Aorta (tissue), 5 donors: Measurements from ENCODE around the gene TP53INP2. TPM values are rescaled to one million over a fixed set of nuclear protein-coding genes. Genes with fewer than 3 reads are reported as not detected.
A peak's percentile ranks its signal among the peaks of the same experiment; 100 is the strongest.

Experiments used
- ATAC-seq: fragments of 200-7000 bp; cut with Tn5 transposase; one replicate; pipeline ENCODE4 v1.9.1; 2022; ENCODE audit warnings: moderate library complexity; ENCODE audit not compliant: low FRiP score
- DNase-seq, 2 donors: peaks; one replicate each; pipeline ENCODE4 v3.0.0-alpha.2; 2020
- H3K27ac ChIP-seq, 2 donors: one replicate each; pipeline ENCODE4 v1.5.1; 2013; ENCODE audit warnings: low read length in 2 of 2, mild to moderate bottlenecking in 2 of 2, moderate library complexity in 2 of 2, control low read depth in 1 of 2, inconsistent platforms in 1 of 2, low read depth in 1 of 2
- H3K27me3 ChIP-seq, 2 donors: one replicate each; pipeline ENCODE4 v1.6.1; 2013; ENCODE audit warnings: control low read depth in 1 of 2, low read length in 1 of 2, mild to moderate bottlenecking in 1 of 2, moderate library complexity in 1 of 2; ENCODE audit not compliant: insufficient read depth in 2 of 2, control insufficient read depth in 1 of 2
- H3K36me3 ChIP-seq, 2 donors: one replicate each; pipeline ENCODE4 v1.6.1; 2013; ENCODE audit warnings: control low read depth in 1 of 2, low read length in 1 of 2, mild to moderate bottlenecking in 1 of 2; ENCODE audit not compliant: insufficient read depth in 2 of 2, control insufficient read depth in 1 of 2
- H3K4me1 ChIP-seq, 2 donors: one replicate each; pipeline ENCODE4 v1.6.1; 2013; ENCODE audit warnings: low read length in 2 of 2, control low read depth in 1 of 2, mild to moderate bottlenecking in 1 of 2, moderate library complexity in 1 of 2; ENCODE audit not compliant: insufficient read depth in 2 of 2, control insufficient read depth in 1 of 2
- H3K4me3 ChIP-seq, 2 donors: one replicate each; pipeline ENCODE4 v1.5.1; 2013; ENCODE audit warnings: low read length in 2 of 2, control low read depth in 1 of 2, mild to moderate bottlenecking in 1 of 2
- H3K9me3 ChIP-seq: one replicate; pipeline ENCODE4 v1.6.1; 2013; ENCODE audit warnings: mild to moderate bottlenecking, low read length; ENCODE audit not compliant: control insufficient read depth
- WGBS, 2 donors: extraction: QIAGEN DNeasy Blood & Tissue Kit; methylation state at CpG; one replicate each; pipeline ENCODE4 v1.1.7; 2013; 5-methylcytosine and 5-hydroxymethylcytosine counted together
- intact Hi-C, 2 donors: fragments of 100-400 bp; cut with DNase I; formaldehyde crosslinking; loops; one replicate each; pipeline versions ENCODE4 v1.14.2 to v1.15.0; 2022
- polyA plus RNA-seq, 2 donors: library from polyadenylated mRNA; stranded (reverse); fragments of 200-250 nt; gene quantifications; one replicate each; pipeline ENCODE4 v1.2.3, GENCODE V29; 2013
- total RNA-seq, 2 donors: library from RNA; stranded (reverse); fragmentation: NEBNext Ultra II Directional; extraction: Animal tissue kit (Norgen Biotek cat#: 25700); gene quantifications; one replicate each; pipeline ENCODE4 v1.2.1, GENCODE V29; 2021
- donor health status: healthy with polysubstance abuse.
- donor health status: Bipolar disorder and iron deficiency.
- donor health status: DM: no; HTN: no; CAD: no.
- donor health status: DM: no; HTN: no; CAD: no.
- donor health status: DM: yes; HTN: yes; CAD: no.

Gene TP53INP2
- total and polyA plus RNA-seq, 4 donors = 11.3 to 29.7 (median 20.6) TPM

DNA sequence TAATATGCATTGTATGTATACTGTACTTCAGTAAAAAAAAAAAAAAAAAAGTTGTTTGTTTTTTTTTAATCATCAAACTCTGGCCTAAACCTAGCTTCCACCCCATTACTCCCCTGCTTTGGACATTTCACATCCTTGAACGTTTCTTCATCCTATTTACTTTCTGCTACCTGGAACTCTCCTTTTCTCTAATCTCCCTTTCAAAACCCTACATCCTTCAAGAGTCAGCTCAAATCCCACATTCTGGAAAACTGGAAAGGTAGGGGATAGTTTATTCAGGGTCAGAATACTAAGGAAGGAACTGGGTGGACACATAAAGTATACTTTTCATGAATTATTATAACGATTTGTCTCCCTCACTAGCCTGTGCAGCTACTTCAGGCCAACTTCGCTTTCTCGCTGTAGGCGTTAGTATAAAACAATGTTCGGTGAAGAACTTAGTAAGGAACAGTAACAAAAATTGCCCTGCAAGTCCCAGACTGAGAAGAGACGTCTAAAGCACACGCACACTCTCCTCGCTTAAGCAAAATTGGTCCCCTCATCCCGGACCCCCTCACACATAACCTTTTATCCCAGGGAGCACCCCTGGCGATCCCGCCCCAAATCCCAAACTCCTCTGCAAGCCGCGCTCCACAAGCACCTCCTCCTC lies 28.0 kb upstream of the TP53INP2 start:
- DNase-seq = no peak
- Histone ChIP-seq H3K36me3 (no peaks in the 10 kb centered on the region), H3K4me3 (peak overlapping the region in 1 of 2 donors; percentile 98), H3K27ac (no peak overlapping the region), H3K4me1 (no peaks in the 10 kb centered on the region), H3K9me3 (no peaks in the 10 kb centered on the region), H3K27me3 (no peaks in the 10 kb centered on the region)
- 1% methylated on average over 14 of the region's 14 CpGs for WGBS, 2 donors
- intact Hi-C loops = no loop called here
- no peak for ATAC-seq

DNA sequence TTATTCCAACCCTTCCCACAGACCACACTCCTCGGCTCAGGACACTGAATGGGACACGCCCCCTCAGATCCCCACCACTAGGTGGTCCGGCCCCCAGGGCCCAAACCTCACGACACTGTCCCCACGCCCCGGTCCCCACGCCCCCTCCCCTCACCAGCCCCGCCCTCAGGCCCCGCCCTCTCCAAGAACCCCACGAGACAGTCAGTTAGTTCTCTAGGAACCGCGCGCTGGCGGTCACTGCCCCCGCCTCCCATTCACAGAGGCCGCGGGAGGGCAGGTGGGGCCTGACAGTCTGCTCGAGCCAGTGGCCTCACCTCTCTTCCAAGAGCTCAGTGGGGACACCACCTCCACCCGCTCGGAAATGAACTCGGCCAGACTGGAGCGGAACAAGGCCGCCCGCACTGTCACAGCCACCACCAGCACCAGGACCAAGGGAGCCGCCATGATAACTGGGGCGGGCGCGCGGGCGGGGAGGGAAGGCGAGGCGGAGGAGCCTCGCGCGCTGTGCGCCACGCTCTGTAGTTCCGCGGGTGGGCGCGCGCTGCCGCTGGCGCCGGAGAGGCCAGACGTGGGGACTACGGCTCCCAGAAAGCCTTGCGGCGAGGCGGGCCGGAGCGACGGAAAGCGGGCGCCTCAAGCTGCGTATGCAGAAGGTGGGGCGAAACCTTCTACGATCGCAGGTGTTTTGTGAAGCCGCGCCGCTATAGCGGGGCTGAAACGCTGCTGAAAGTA lies 27.3 kb upstream of the TP53INP2 start, which contains the start of gene PIGU:
TSS of gene PIGU (minus strand) at position 451 of the 732 bp plus-strand sequence. CDS start at position 444, 7 bp downstream.
- intact Hi-C loops = no loop called here
- H3K36me3 ChIP-seq = no peaks in the 10 kb centered on the region
- no peaks in the 10 kb centered on the region for H3K27me3 ChIP-seq
- H3K9me3 ChIP-seq = no peaks in the 10 kb centered on the region
- peak within 1 kb of the TSS in 1 of 2 donors; percentile 49 for H3K27ac ChIP-seq
- peak within 1 kb of the TSS; percentile 73 to 98 for H3K4me3 ChIP-seq
- H3K4me1 ChIP-seq = no peaks in the 10 kb centered on the region
- WGBS, 2 donors = 0 to 1% methylated on average over 63 to 64 of the region's 64 CpGs
- DNase-seq (peak; percentile 97 to 99), ATAC-seq (peak; percentile 99)

DNA sequence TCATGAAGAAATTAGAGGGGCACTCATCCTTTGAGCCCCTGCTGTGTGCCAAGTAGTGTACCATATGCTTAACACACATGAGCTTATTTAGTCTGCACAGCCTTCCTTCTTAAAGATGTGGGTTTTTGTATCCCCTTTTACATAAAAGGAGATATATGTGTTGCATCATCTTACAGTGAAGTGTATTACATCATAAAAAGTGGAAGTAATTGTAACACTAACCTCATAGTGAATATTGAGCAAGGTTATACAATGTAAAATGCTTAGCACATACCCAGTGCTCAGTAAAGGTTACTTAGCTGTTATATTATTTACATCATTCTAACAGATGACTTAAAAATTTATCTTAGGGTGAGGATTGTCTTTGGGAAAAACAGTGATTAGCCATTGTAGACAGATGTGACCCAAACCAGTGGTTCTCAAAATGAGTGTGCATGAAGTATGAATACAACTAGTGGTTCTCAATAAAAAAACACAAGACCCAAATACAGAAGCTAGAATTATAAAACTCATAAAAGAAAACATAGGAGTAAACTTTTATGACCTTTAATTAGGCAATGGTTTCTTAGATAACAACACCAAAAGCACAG lies 23.5 kb upstream of the TP53INP2 start:
- intact Hi-C loops = no loop called here

DNA sequence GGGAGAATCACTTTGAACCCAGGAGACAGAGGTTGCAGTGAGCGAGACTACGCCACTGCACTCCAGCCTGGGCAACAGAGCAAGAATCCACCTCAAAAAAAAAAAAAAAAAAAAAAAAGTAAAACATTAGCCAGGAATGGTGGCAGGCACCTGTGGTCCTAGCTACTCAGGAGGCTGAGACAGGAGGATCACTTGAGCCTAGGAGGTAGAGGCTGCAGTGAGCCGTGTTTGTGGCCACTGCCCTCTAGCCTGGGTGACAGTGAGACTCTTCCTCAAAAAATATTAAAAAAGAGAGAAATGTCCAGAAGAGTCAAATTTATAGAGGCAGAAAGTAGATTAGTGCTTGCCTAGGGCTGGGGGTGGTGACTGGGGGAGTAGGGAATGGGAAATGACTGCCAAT lies 20.5 kb upstream of the TP53INP2 start:
- WGBS, 2 donors = 83 to 88% methylated on average over 3 of the region's 3 CpGs
- DNase-seq = no peak
- intact Hi-C loops = no loop called here

More for the DNA sequence above, 23.5 kb upstream of the TP53INP2 start:
- Histone ChIP-seq H3K9me3 (no peaks in the 10 kb centered on the region), H3K36me3 (no peaks in the 10 kb centered on the region), H3K4me1 (no peaks in the 10 kb centered on the region), H3K27ac (no peak overlapping the region), H3K4me3 (no peak overlapping the region), H3K27me3 (no peaks in the 10 kb centered on the region)
- DNase-seq (no peak), ATAC-seq (no peak)

DNA sequence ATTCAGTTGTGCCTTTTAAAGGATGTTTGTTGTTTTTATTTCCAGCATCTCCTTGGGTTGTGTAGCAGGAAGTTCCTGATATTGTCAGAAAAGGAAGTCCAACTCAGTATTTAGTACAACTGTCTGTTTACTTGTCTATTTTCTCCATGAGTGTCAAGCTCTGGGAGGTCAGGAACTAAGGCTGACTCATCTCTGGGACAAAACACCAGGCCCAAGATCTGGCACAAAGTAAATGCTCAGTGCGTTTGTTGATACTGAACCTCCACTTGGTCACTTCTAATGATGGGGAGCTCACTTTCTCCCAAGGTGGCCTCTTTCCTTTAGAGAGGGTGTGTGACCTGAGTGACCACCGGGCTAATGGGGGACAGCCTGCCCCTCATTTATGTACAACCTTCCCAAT lies 14.7 kb upstream of the TP53INP2 start:
- H3K9me3 ChIP-seq = no peaks in the 10 kb centered on the region
- DNase-seq (no peak), ATAC-seq (no peak)
- no peak overlapping the region for H3K4me3 ChIP-seq
- H3K36me3 ChIP-seq = no peaks in the 10 kb centered on the region
- 85 to 86% methylated on average over 2 of the region's 2 CpGs for WGBS, 2 donors
- H3K4me1 ChIP-seq = no peaks in the 10 kb centered on the region
- no peaks in the 10 kb centered on the region for H3K27me3 ChIP-seq
- intact Hi-C loops = no loop called here
- no peak overlapping the region for H3K27ac ChIP-seq

More for the DNA sequence above, 20.5 kb upstream of the TP53INP2 start:
- Histone ChIP-seq H3K4me1 (no peaks in the 10 kb centered on the region), H3K4me3 (no peak overlapping the region), H3K9me3 (no peaks in the 10 kb centered on the region), H3K27ac (no peak overlapping the region), H3K27me3 (no peaks in the 10 kb centered on the region), H3K36me3 (no peaks in the 10 kb centered on the region)
- ATAC-seq = no peak

DNA sequence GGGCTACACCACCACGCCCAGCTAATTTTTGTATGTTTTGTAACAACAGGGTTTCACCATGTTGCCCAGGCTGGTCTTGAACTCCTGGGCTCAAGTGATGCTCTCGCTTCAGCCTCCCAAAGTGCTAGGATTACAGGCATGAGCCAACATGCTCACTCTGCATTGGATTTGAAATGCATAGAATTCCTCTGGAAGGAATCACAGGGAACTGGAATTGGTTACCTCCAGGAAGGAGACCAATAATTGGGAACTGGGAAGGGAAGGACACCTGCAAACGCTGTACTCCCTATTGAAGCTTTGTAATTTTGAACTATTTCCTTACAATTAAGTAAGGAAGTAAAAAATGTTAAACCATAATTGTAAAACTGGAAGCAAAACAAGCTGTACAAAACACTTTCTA lies 12.3 kb upstream of the TP53INP2 start:
- no peak overlapping the region for H3K27ac ChIP-seq
- H3K36me3 ChIP-seq = no peaks in the 10 kb centered on the region
- H3K9me3 ChIP-seq = no peaks in the 10 kb centered on the region
- 81 to 89% methylated on average over 3 of the region's 3 CpGs for WGBS, 2 donors
- H3K27me3 ChIP-seq = no peaks in the 10 kb centered on the region
- no peak for ATAC-seq
- no peak overlapping the region for H3K4me3 ChIP-seq
- H3K4me1 ChIP-seq = no peaks in the 10 kb centered on the region
- no peak for DNase-seq
- intact Hi-C loops = no loop called here

DNA sequence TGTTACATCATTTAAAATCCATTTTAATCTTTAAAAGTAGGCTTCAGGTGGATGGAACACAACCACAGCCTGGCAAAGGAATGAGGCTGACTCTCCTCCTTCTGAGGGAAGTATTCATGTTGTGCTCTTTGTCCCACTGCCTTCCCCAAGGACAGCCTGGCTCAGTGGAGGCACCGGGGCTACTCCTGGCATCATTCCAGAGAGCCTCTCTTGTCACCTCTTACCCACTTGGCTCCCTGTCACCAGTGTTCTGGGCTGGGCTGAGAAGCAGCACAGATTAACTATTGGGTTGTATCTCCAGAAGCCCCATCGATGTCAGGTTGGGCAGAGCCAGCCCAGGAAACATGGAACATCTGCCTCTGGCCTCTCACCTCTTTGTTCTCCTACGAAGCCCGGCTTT lies 10.7 kb upstream of the TP53INP2 start:
- 58 to 67% methylated on average over 4 of the region's 4 CpGs for WGBS, 2 donors
- Histone ChIP-seq H3K36me3 (no peaks in the 10 kb centered on the region), H3K27me3 (no peaks in the 10 kb centered on the region), H3K27ac (no peak overlapping the region), H3K9me3 (no peaks in the 10 kb centered on the region), H3K4me3 (no peak overlapping the region), H3K4me1 (no peaks in the 10 kb centered on the region)
- ATAC-seq = no peak
- intact Hi-C loops = no loop called here
- no peak for DNase-seq

DNA sequence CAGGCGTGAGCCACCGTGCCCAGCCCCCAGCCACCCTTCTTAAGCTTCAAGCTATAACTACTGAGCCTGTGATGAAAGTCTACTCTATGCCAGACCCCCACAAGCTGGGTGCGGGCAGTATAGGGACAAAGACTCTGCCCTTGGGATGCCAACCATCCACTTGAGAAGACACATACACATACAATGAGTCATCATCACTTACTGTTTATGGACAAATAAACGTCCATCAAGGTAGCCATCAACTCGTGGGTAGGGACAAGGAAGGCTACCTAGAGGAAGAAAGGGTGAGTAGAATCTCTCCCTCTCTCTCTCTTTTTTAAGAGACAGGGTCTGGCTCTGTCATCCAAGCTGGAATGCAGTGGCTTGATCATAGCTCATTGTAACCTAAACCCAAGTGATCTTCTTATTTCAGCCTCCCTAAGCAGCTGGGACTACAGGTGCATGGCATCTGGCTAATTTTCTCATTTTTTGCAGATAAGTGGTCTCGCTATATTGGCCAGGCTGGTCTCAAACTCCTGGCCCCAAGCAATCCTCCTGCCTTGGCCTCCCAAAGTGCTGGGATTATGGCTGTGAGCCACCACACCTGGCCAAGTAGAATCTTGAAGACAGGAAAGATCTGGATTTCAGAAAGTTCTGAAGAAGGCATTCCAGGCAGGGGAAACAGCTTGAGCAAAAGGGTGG lies 2.6 kb upstream of the TP53INP2 start:
- DNase-seq (no peak), ATAC-seq (no peak)
- intact Hi-C loops = no loop called here
- Histone ChIP-seq H3K36me3 (no peaks in the 10 kb centered on the region), H3K9me3 (no peaks in the 10 kb centered on the region), H3K27me3 (no peaks in the 10 kb centered on the region), H3K4me1 (no peaks in the 10 kb centered on the region), H3K4me3 (no peak overlapping the region), H3K27ac (no peak overlapping the region)
- WGBS, 2 donors = 83 to 86% methylated on average over 6 of the region's 6 CpGs
